Activated CD4-positive, alpha-beta T cell treated with anti-CD3 and anti-CD28 coated beads, Interleukin-2, amount 50 U/mL, for 48 hours (primary cell): Measurements from ENCODE around the gene UBXN6.

Source experiments
- DNase-seq, 2 experiments: peaks; one replicate each; pipeline ENCODE4 v3.0.0-alpha.2; 2020

The UBXN6 gene

GRCh38 chr19:4457654-4458395 is at the start of gene UBXN6:
Gene UBXN6 (minus strand): TSS chr19:4457794. CDS start chr19:4457697, 97 bp downstream.
- peak; percentile 98 for DNase-seq

GRCh38 chr19:4507150-4507452 is 49.5 kb upstream of the UBXN6 start:
- no peak for DNase-seq

- no peak for DNase-seq
Measured at GRCh38 chr19:4506449-4507149, 49.0 kb upstream of the UBXN6 start.

- DNase-seq, result no peak
Measured at GRCh38 chr19:4505570-4506448, 48.2 kb upstream of the UBXN6 start.

- no peak for DNase-seq
Measured at GRCh38 chr19:4504891-4505569, 47.4 kb upstream of the UBXN6 start.

- DNase-seq, result no peak
Measured at GRCh38 chr19:4504297-4504701, 46.7 kb upstream of the UBXN6 start.

GRCh38 chr19:4503825-4504170 is 46.2 kb upstream of the UBXN6 start:
- no peak for DNase-seq

GRCh38 chr19:4503132-4503824 is 45.7 kb upstream of the UBXN6 start:
- no peak for DNase-seq

GRCh38 chr19:4502282-4503131 is 44.9 kb upstream of the UBXN6 start:
- no peak for DNase-seq

- DNase-seq, result no peak
Measured at GRCh38 chr19:4501691-4502090, 44.1 kb upstream of the UBXN6 start.

GRCh38 chr19:4500841-4501591 is 43.4 kb upstream of the UBXN6 start:
- DNase-seq, result no peak

GRCh38 chr19:4499855-4500254 is 42.3 kb upstream of the UBXN6 start:
- no peak for DNase-seq

- no peak for DNase-seq
Measured at GRCh38 chr19:4499318-4499717, 41.7 kb upstream of the UBXN6 start.

GRCh38 chr19:4498694-4499093 is 41.1 kb upstream of the UBXN6 start:
- DNase-seq, result no peak

GRCh38 chr19:4497770-4498389 is 40.3 kb upstream of the UBXN6 start:
- no peak for DNase-seq

GRCh38 chr19:4496304-4496703 is 38.7 kb upstream of the UBXN6 start:
- DNase-seq, result no peak

GRCh38 chr19:4495471-4495870 is 37.9 kb upstream of the UBXN6 start:
- no peak for DNase-seq

- no peak for DNase-seq
Measured at GRCh38 chr19:4494691-4495064, 37.1 kb upstream of the UBXN6 start.

- no peak for DNase-seq
Measured at GRCh38 chr19:4493929-4494690, 36.5 kb upstream of the UBXN6 start.
